Nephron progenitor cell (in vitro differentiated cells): ENCODE measurements around the gene GSG1L.

Source experiments
- DNase-seq: peaks from one replicate; pipeline ENCODE4 v3.0.0; 2021
- H3K27ac Mint-ChIP-seq: 2 replicates; pipeline ENCODE4 v1.8.0; 2021; ENCODE audit warnings: mild to moderate bottlenecking, moderate library complexity, mixed read lengths
- H3K27me3 Mint-ChIP-seq: 2 replicates; pipeline ENCODE4 v1.8.0; 2021; ENCODE audit warnings: mild to moderate bottlenecking, low read depth, mixed read lengths; ENCODE audit not compliant: poor library complexity
- H3K36me3 Mint-ChIP-seq: 2 replicates; pipeline ENCODE4 v1.8.0; 2021; ENCODE audit warnings: low read depth, mixed read lengths
- H3K4me1 Mint-ChIP-seq: 2 replicates; pipeline ENCODE4 v1.8.0; 2021; ENCODE audit warnings: mixed read lengths
- H3K4me3 Mint-ChIP-seq: 2 replicates; pipeline ENCODE4 v1.8.0; 2021; ENCODE audit warnings: mild to moderate bottlenecking, moderate library complexity, mixed read lengths
- H3K9me3 Mint-ChIP-seq: 2 replicates; pipeline ENCODE4 v1.8.0; 2021; ENCODE audit warnings: mild to moderate bottlenecking, moderate library complexity, mixed read lengths
- TF ChIP-seq, protein P1 (sequence below): fragments of 200-600 bp; sonication (generic); IDR thresholded peaks from 2 replicates; pipeline ENCODE4 v1.5.0; 2021; ENCODE audit warnings: antibody characterized with exemption

GSG1L gene

DNA sequence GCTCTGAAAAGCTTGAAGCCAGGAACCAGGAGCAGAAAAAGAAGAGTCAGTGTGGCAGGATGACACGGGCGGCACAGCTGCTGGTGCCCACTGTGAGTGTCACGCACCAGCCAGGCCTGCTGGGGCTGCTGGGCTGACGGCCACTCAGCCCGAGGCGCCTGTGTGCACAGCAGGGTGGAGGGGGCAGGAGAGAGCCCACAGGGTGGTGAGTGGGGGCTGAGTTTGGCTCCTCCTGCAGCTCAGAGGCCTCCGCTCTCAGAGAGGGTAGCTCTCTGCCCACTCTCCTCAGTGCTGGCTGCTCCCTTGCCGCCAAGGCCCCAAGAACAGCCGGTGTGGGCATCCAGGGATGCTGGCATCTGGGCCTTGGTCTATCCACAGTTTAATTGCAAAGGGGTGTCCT lies 59.6 kb downstream of the GSG1L start:
- Mint-ChIP-seq H3K36me3 (no peaks in the 10 kb centered on the region), H3K27me3 (peaks cover 22% of the 10 kb centered on the region), H3K4me1 (peaks cover 37% of the 10 kb centered on the region), H3K9me3 (no peaks in the 10 kb centered on the region), H3K4me3 (no peak overlapping the region), H3K27ac (peak overlapping the region; percentile 69)
- TF ChIP-seq, protein P1, sequence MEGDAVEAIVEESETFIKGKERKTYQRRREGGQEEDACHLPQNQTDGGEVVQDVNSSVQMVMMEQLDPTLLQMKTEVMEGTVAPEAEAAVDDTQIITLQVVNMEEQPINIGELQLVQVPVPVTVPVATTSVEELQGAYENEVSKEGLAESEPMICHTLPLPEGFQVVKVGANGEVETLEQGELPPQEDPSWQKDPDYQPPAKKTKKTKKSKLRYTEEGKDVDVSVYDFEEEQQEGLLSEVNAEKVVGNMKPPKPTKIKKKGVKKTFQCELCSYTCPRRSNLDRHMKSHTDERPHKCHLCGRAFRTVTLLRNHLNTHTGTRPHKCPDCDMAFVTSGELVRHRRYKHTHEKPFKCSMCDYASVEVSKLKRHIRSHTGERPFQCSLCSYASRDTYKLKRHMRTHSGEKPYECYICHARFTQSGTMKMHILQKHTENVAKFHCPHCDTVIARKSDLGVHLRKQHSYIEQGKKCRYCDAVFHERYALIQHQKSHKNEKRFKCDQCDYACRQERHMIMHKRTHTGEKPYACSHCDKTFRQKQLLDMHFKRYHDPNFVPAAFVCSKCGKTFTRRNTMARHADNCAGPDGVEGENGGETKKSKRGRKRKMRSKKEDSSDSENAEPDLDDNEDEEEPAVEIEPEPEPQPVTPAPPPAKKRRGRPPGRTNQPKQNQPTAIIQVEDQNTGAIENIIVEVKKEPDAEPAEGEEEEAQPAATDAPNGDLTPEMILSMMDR = no peak
- no peak for DNase-seq

DNA sequence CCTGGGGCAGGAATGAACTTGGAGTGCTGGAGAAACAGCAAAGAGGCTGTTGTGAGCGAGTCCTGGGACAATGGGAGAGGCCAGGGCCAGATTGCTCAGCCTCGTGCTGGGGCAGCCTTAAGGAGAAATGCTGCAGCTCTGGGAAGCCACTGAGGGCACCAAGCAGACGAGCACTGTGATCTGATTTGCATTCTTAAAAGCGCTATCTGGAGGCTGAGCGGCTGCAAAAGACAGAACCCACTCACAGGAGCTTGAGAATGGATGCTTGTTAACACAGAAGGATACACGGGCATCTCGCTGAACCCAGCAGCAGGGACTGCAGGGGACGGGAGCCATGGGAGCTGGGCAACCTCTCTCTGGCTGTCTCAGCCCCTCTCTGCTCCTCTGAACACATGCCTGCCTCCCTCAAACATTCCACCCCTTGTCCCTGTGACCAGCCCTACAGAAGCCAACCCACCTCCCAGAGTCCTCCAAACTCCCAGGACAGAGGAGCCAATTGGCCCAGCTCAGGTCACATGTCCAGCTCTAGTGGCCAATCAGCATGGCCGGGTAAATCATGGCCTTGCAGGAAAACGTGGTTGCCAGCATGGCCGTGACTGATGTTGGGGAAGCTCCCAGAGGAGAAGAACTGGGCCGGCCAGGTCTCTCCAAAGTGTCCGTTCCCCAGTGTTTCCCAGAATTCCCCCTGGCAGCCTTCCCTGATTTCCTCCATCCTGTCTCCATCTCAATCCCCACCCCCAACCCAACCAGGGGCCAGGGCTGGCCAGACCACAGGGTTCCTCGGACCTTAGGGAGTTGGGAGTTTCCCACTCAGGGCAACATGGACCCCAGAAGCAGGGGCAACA lies 60.3 kb downstream of the GSG1L start:
- no peak overlapping the region for H3K4me3 Mint-ChIP-seq
- no peak for DNase-seq
- H3K27ac Mint-ChIP-seq = peak overlapping the region; percentile 69
- H3K9me3 Mint-ChIP-seq = no peaks in the 10 kb centered on the region
- TF ChIP-seq, protein P1 = no peak
- H3K27me3 Mint-ChIP-seq = peaks cover 19% of the 10 kb centered on the region
- no peaks in the 10 kb centered on the region for H3K36me3 Mint-ChIP-seq
- H3K4me1 Mint-ChIP-seq = peaks cover 36% of the 10 kb centered on the region

DNA sequence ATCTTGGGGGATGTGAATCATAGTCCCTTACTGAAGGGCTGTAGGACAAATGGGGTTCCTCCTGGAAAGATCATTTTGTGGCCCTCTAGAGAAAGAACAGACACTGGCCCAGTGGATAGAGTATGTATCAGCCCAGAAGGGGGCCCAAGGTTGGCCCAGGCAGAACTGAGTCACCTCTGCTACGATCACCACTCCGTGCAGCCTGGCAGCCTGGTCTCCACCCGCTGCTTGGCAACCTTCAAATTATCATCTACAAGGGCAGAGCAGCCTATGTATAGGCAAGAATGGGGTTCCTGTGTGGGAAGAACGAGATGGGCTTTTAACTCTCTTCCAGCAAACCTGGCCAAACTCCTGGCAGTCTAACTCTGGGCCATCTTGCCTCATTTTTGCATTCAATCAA lies 61.9 kb downstream of the GSG1L start:
- no peak for DNase-seq
- Mint-ChIP-seq H3K4me3 (no peak overlapping the region), H3K4me1 (peaks cover 36% of the 10 kb centered on the region), H3K27ac (peak overlapping the region; percentile 61), H3K36me3 (no peaks in the 10 kb centered on the region), H3K9me3 (no peaks in the 10 kb centered on the region), H3K27me3 (peaks cover 16% of the 10 kb centered on the region)
- TF ChIP-seq, protein P1 = no peak

DNA sequence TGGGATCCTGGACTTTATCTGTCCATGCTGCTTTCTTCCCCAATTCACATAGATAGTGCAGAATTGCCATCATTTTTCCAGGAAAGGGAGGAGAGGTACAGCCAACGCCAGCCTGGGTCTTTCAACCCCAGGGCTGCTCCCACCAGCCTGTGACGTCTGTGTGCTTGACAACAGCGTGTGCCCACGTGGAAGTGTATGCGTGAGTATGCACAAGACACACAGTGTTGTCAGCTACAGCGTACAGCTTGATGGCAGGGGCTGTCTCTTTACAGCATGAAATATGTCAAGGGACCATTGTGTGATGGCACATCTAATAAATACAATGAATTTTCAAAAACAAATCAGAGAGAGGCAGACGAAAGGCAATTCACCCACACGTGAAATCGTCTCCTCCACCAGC lies 62.3 kb downstream of the GSG1L start:
- Mint-ChIP-seq H3K4me1 (peaks cover 36% of the 10 kb centered on the region), H3K36me3 (no peaks in the 10 kb centered on the region), H3K4me3 (no peak overlapping the region), H3K27me3 (peaks cover 15% of the 10 kb centered on the region), H3K27ac (no peak overlapping the region), H3K9me3 (no peaks in the 10 kb centered on the region)
- DNase-seq = no peak
- TF ChIP-seq, protein P1 = no peak

DNA sequence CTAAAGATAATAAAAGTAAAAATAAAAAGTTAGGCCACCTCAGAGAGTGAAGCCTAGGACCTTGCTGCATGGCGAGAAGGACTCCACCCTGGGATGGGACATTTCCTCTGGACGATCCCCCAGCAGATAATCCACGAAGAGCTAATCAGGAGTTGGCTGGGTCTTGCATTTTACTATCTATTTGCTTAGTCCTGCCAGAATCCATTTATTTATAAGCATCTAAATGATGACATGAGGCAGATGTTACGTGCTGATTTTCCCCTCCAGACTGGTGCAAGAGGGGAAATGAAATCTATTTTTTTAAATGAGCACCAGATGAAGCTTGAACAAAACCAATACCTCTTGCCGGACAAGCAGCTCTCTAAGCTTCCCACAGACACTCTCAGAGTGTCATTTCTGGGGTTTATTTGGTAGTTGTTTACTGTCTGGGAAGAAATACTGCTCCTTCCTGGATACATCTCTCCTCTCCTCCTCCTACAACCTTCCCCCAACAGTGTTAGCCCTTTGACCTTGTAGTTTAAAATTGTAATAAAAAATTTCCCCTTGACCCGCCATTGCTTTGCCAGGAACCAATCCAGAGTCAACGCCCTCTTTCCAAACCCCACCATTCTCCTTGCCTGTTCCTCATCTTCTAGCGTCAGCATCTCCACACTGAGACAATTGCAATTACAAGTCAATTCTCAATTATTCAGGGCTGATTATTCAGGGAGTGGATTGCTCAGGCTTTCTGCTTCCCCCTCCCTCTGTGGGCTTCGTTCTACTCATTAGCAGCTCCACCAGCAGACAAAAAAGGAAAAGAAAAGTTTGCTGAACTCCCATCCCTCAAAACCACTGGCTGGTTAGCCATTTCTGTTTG lies 63.0 kb downstream of the GSG1L start:
- DNase-seq = no peak
- no peak overlapping the region for H3K4me3 Mint-ChIP-seq
- no peaks in the 10 kb centered on the region for H3K36me3 Mint-ChIP-seq
- H3K4me1 Mint-ChIP-seq = peaks cover 34% of the 10 kb centered on the region
- H3K27ac Mint-ChIP-seq = peak overlapping the region; percentile 19
- H3K27me3 Mint-ChIP-seq = peaks cover 15% of the 10 kb centered on the region
- no peaks in the 10 kb centered on the region for H3K9me3 Mint-ChIP-seq
- TF ChIP-seq, protein P1 = no peak
